Cerebellar nuclear complex (tissue), 1 donor: Measurements from ENCODE around the gene GPC6.
"Not testable (repeated sequence)": the region's sequence is repeated elsewhere in the genome, so short reads cannot be mapped to it uniquely, and the experiment has no call there.

Experiments
- DNase-seq, 2 experiments: peaks; one replicate each; lab custom pipeline; 2025; lab: John Stamatoyannopoulos, UW

The GPC6 gene

DNA sequence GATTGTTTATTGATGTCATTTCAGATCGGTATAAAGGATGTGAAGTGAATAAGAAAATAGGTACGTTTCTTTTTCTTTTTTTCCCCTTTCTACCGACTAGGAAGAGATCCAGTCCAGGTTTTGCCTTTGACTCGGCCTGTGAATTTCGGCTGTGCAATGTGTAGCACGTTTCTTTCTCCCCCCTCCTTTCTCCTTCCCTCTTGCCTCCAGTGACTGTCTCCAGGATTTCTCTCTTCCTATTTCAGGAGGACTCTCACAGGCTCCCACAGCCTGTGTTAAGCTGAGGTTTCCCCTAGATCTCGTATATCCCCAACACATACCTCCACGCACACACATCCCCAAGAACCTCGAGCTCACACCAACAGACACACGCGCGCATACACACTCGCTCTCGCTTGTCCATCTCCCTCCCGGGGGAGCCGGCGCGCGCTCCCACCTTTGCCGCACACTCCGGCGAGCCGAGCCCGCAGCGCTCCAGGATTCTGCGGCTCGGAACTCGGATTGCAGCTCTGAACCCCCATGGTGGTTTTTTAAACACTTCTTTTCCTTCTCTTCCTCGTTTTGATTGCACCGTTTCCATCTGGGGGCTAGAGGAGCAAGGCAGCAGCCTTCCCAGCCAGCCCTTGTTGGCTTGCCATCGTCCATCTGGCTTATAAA, at the start of gene GPC6:
Gene GPC6 (plus strand): TSS at position 185 of the 657 bp plus-strand sequence.
- DNase-seq, result no peak

DNA sequence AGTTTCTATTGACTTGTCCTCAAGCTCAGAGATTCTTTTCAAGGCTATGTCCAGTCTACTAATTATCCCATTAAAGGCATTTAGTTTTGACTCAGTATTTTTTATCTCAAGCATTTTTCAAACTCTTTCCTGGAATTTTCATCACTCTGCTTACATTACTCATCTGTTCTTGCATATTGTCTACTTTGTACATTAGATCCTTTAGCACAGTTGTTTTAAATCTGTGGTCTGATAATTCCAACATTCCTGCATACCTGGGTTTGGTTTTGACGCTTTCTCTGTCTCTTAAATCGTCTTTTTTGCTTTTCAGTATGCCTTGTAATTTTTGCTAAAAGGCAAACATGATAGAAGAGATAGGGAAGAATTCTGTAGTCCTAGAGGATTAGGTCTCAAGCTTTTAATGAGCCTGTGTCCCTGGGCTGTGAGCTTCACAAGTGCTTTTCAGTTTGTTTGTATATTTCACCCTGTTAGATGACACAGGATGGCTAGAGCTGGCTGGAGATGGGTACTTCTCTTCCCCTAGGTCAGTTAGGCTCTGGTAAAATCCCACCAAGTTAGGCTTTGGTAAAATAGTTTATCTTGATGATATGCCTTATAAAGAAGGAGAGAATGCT, 46.1 kb upstream of the GPC6 start:
- DNase-seq, result no peak

DNA sequence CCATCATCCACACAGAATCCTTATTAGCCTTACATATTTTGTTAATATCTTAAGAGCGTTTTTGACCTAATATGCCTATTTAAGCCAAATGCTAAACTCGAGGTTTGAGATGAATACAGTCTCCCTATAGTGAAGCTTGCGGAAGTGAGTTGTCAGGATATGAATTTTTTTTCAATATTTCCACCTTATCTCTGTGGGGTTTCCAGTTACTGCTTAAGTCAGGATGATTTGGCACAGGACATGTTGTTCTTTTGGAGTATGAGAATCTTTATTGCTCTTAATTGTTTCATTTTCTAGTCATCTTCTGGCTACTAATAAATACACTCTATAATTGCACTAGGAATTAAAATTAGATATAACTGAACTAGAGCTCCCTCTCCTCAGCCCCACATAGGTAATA, 44.2 kb upstream of the GPC6 start:
- no peak for DNase-seq

DNA sequence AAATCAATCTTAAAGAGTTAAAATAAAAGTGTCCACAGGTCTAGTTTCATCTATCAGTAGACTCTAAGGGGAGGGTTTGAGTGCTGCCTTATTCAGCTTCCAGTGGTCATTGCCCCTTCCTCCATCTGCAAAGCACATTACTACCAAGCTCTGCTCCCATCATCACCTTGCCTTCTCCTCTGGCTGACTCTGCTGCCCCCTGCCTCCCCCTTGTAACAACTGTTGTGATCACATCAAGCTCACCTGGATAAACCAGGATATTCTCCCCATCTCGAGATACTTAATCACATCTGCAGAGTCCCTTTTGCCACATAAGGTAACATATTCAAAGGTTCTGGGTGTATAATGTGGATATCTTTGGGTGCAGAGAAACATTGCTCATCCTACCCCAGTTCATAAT, 43.3 kb upstream of the GPC6 start:
- DNase-seq, result no peak

DNA sequence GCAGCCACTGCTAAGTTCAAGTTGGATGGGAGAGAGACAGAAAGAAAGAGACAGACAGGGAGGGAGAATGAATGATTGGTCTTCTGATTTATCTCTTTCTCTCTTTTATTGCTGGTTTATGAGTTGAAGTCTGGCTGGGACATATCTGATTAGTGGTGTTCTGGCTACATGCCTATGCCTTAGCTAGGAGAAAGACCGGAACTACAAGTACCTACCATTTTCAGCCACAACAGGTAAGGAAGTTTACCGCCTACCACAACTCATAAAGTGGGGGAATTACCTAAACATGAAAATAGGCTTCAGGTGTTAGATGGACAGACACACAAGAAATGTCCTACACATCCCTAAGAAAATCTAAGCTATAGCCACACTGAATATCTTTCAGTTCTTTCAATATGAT, 36.6 kb upstream of the GPC6 start:
- DNase-seq, result no peak

DNA sequence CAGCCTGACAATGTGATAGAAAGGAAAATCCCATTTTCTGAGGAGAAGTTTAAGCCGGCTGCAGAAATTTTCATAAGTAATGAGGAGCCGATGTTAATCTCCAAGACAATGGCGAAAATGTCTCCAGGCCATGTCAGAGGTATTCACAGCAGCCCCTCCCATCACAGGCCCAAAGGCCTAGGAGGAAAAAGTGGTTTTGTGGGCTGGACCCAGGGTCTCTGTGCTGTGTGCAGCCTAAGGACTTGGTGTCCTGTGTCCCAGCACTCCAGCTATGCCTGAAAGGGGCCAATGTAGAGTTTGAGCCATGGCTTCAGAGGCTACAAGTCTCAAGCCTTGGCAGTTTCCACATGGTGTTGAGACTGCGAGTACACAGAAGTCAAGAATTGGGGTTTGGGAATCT, 32.9 kb upstream of the GPC6 start:
- DNase-seq, result no peak

DNA sequence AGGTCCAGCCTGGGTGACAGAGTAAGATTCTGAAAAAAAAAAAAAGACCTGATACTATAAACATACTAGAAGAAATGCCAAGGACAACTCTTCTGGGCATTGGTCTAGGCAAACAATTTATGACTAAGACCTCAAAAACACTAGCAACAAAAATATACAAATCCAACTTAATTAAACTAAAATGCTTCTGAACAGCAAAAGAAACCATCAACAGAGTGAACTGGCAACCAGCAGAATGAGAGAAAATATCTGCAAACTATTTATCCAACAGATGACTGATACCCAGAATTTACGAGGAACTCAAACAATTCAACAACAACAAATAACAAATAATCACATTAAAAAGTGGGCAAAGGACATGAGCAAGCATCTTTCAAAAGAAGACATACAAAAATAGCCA, 26.8 kb upstream of the GPC6 start:
- no peak for DNase-seq

DNA sequence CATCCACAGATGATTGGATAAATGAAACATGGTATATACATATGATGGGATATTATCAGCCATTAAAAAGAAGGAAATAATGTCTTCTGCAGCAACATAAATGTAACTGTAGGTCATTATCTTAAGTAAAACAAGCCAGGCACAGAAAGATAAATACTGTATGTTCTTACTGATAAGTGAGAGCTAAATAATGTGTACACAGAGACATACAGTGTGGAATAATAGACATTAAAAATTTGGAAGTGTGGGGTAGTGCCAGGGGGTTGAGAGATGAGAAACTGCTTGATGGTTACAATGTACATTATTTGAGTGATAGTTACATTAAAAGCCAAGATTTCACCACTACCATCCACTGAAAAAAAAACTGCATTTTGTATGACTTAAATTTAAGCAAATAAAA, 26.0 kb upstream of the GPC6 start:
- no peak for DNase-seq

DNA sequence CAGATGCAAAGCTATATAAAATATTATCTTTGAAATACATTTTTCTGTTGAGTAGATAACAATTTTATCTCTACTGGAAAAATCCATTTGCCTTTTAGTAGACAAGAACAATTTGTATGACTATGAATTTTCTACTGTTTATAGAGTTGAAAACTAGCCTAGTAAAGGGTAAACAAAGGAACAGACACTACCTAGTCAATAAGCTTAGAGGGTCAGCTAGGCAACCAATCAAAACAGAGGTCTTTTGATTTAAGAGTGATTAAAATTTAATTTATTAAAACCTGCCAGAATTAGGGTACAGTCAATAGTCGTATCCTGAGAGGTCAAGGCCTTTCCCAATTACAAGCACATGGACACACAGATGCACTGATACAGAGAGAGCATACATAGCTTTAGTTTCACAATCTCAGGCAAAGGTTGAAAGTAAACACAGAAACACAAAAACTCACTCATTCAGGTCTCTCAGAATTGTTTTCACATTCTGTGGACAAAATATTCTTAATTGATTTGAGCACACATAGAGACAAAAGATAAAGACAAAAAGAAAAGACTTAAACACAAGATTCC, 24.5 kb upstream of the GPC6 start:
- DNase-seq, result no peak

DNA sequence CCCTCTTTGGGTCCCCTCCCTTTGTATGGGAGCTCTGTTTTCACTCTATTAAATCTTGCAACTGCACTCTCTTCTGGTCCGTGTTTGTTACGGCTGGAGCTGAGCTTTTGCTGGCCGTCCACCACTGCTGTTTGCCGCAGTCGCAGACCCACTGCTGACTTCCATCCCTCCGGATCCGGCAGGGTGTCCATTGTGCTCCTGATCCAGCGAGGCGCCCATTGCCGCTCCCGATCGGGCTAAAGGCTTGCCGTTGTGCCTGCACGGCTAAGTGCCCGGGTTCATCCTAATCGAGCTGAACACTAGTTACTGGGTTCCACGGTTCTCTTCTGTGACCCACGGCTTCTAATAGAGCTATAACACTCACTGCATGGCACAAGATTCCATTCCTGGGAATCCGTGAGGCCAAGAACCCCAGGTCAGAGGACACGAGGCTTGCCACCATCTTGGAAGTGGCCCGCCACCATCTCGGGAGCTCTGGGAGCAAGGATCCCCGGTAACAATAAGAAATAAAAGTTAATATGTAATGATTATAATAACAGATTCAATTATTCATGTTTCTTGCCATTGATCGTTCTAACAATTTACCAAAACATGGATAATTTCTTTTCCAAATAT, 19.7 kb upstream of the GPC6 start:
- not testable (repeated sequence) for DNase-seq

DNA sequence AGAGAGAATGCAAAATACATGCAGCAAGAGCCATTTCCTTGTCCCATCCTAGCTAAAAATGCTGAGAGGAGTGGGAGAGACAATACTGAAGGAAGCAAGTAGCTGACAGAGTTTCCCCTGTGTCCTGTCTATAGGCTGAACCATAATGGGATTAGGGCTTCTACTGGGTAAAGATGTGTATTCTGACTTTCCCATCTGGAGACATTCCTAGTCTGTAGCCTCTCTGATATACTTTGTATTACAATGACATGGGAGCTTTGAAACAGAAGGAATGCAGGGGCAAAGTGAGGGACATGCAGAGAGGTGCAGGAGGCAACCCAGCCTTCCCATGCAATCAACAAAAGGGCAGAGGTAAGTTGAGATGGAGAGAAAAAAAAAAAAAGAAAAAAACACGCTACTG, 10.5 kb upstream of the GPC6 start:
- DNase-seq, result no peak

DNA sequence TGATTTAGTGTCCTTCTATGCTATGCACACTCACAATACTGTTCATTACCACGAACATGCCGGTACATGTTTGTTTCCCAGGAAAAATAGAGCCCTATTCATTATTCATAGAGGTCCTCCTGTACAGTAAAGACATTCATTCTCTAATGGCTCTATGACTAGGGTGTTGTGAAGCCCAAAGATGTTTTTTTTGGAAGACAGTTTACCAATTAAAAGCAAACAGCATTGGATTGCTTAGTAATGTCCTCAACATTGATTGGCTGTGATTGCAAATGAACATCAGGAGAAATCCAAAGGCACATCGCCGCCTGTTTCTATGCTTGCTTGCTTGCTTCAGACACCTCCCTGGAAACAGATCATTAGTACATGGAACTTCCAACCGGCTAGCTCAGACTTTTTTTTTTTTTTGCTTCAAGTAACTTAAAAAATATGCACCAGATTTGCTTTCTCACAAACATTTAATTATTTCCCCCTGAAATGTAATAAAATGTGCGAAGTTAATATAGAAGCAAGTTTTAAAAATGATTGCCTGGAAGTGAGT, 8.8 kb upstream of the GPC6 start:
- DNase-seq, result no peak

DNA sequence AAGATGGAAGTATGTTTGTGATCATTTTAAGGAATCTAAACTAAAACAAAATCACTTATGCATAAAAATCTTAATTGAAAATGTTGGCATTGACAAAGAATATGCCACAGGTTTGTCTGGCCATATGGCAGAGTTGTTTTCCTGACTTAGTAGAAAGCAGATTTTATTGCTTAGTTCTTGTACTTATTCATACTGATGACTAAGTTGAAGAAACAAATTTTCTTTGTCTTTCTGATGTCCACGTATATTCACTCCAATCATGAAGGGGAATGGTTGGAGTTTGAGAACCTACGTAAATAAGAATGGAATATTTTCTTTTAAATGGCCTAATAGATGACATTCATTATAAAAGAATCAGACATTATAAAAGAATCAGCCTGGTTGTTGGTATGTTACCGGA, 8.0 kb upstream of the GPC6 start:
- DNase-seq, result no peak

DNA sequence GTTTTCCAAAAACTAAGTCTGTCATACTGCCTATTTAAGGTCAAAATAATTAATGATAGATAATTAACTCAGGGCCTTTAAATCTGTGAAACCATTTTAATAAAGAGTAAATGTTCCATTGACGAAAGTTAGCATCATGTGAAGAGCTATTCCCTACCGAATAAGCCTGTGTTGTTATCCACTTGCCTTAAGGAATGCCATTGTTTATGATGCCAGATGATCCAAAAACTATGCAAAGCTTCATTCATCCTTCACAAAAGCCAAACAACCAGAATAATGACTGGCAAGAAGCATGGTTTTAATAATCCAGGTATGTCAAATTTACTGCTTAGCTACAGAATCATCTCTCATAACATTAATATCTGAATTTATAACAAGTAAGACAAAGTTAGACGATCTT, 6.5 kb upstream of the GPC6 start:
- no peak for DNase-seq

DNA sequence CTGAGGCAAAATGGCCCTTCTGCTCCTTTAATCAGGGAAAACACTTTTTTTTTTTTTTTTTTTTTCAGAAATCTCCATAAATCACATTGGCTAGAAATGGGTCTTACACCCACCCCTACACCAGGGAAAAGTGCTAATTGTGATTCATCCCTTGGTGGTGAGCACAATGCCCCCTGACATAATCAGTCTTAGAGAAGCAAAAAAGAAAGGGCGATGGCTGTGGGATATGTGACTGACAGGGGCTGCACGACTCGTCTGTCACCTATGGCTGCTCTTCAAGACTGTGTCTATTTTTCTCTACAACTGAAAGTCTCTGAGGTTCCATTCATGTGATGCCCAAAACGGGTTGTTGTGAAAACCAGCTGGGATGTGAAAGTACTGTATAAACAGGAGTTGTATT, 3.6 kb upstream of the GPC6 start:
- DNase-seq, result no peak

DNA sequence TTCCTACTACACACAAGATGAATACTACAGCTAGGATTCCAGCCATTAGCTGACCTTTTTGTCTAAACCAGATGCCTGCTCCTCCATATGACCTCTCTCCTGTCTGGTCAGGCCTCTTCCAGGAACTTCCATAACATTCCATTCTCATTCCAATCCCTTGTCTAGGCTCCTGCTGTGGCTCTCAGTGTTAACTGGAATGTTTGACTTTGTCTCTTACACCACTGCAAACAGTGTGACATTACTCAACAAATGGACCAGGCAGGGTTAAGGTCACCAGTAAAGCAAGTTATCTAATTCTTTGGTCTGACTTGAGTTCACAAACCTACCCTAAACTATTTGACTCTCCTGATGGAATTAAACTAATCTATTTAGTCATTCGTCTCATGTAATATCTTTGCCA, 2.1 kb upstream of the GPC6 start:
- DNase-seq, result no peak

DNA sequence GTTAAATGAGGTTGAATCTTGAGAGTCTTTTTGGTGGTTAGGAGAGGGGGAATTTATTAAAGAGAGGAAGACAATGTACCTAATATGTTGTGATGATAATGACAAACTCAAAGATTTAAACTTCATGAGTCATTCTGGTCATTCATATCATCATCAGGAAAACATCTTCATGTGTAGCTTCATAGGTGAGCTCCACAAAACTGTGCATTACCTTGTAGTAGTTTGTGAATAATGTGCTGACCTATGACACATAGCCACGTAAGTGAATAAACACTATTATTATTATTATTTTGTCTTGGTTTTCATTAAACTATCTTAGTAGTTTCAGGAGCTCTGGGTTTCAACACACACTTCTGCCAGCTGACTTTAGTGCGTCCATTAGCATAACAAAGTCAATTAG, 997 bp upstream of the GPC6 start:
- no peak for DNase-seq

DNA sequence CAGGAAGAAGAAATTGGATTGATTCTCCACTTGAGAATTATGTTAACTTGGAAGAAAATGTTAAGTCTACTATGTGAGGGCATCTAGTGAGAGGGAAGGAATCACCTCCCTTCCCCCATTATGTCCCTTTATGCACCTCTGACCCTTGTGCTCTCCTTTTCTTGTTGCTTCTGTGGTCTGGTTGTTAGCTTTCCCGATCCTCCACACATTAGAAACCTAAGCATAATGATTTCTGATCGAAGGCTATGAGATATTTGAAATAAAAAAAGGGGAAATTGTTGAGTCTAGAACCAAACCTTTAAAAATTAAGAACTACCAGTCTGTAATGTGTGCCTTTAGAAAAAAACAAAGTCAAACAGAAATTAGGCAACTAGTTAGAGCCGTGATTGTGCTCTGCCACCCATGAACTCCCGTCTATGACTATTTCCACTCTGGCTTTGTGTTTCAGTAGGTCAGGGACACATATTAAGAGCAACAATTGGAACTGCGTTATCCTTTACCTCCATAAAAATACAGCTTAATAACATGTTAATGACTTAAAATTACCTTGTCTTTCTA, 463 bp upstream of the GPC6 start:
- DNase-seq, result no peak

DNA sequence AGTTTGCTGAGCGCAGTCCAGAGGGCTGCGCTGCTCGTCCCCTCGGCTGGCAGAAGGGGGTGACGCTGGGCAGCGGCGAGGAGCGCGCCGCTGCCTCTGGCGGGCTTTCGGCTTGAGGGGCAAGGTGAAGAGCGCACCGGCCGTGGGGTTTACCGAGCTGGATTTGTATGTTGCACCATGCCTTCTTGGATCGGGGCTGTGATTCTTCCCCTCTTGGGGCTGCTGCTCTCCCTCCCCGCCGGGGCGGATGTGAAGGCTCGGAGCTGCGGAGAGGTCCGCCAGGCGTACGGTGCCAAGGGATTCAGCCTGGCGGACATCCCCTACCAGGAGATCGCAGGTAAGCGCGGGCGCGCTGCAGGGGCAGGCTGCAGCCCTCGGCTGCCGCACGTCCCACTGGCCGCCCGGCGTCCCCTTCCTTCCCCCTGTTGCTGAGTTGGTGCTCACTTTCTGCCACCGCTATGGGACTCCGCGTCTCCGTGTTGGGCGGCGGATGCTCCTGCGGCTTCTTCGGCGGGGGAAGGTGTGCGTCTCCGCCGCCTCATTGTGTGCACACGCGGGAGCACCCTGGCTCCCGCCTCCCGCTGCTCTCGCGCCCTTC, 772 bp downstream of the GPC6 start:
- DNase-seq, result no peak

DNA sequence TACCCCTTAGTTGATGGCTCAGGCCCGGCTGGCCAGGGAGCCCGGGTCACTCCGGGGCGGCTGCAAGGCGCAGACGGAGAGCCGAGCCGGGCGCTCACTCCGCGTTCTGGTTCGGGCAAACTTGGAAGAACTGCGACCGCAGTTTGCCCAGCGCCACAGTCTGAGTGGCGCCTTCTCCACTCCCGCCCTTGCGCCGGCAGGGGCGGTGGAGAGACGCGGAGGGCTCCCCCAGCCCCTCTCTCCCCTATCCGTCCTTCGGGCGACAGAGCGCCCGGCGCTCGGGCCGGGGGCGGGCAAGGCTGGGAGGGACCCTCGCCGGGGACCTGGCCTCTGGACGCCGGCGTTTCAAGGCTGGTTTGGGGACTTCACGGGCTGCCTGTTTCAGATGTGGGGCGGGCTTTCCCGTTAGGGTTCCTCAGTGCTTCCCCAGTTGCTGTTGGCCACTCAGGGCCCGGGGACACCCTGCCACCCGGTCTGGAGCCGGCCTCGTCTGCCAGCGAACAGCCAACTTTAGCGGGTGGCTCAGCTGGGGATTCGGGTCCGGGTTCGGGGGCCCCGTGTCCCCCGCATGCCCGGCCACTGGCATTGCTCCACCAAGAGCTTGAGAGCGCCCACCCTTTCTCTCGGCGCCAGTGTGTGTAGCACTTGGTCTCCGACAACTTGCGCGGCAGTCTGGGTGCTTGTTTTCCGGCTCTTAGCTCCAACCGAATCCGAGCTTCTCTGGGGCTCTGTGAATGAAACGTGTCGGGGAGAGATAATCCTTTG, 1.5 kb downstream of the GPC6 start:
- no peak for DNase-seq

DNA sequence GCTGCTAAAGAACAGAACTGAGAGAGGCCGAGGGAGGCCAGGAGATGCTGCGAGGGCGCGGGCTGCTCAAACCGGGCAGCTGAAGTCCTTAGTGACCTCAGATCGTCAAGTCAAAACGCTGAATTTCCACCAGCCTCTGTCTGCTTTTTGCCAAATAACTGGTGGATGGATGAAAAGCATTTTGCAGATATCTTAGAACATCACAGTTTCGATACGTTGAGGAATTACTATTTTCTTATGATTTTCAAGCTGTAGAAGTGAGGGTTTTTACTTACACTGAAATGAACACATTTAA, 2.0 kb downstream of the GPC6 start:
- DNase-seq, result no peak
